GM06990 (cell line): Measurements from ENCODE around the gene S100A4.

Experiments used
- DNase-seq: peaks from one replicate; pipeline ENCODE4 v3.0.0-alpha.2; 2011; ENCODE audit not compliant: insufficient read length; ENCODE audit errors: extremely low read depth
- H3K27me3 ChIP-seq: replicated peaks from 2 replicates; pipeline ENCODE4 v1.6.0; 2011; ENCODE audit warnings: low read length; ENCODE audit not compliant: control insufficient read depth, insufficient read depth
- H3K36me3 ChIP-seq: 2 replicates; pipeline ENCODE4 v1.5.1; 2011; ENCODE audit warnings: low read length; ENCODE audit not compliant: control insufficient read depth, insufficient read depth
- H3K4me3 ChIP-seq: replicated peaks from 2 replicates; pipeline ENCODE4 v1.5.1; 2011; ENCODE audit warnings: low read depth, mild to moderate bottlenecking, control low read depth, low read length
- TF ChIP-seq, protein P1 (sequence below): IDR thresholded peaks from 2 replicates; pipeline ENCODE4 v1.5.1; 2011; ENCODE audit warnings: low read length, control low read depth, mild to moderate bottlenecking, inconsistent platforms; ENCODE audit not compliant: insufficient read depth, poor library complexity, severe bottlenecking

S100A4 gene

DNA sequence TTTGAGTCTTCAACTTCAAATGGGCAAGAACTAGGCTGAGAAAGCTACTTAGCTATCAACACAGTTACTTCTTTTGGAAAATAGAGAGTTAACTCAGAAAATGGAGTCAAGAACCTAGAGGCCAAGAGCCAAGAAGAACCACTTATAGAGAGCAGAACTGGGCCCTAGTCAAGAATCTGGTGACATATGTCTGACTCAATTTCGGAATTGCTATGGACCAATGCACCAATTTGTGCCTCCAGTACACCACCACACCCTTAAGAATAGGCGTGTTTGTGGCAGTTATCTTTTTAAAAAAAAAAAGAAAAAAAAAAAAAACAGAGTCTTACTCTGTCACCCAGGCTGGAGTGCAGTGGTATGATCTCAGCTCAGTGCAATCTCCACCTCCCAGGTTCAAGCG lies 12.3 kb upstream of the S100A4 start:
- DNase-seq, result no peak
- TF ChIP-seq, protein P1, sequence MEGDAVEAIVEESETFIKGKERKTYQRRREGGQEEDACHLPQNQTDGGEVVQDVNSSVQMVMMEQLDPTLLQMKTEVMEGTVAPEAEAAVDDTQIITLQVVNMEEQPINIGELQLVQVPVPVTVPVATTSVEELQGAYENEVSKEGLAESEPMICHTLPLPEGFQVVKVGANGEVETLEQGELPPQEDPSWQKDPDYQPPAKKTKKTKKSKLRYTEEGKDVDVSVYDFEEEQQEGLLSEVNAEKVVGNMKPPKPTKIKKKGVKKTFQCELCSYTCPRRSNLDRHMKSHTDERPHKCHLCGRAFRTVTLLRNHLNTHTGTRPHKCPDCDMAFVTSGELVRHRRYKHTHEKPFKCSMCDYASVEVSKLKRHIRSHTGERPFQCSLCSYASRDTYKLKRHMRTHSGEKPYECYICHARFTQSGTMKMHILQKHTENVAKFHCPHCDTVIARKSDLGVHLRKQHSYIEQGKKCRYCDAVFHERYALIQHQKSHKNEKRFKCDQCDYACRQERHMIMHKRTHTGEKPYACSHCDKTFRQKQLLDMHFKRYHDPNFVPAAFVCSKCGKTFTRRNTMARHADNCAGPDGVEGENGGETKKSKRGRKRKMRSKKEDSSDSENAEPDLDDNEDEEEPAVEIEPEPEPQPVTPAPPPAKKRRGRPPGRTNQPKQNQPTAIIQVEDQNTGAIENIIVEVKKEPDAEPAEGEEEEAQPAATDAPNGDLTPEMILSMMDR, result no peak

DNA sequence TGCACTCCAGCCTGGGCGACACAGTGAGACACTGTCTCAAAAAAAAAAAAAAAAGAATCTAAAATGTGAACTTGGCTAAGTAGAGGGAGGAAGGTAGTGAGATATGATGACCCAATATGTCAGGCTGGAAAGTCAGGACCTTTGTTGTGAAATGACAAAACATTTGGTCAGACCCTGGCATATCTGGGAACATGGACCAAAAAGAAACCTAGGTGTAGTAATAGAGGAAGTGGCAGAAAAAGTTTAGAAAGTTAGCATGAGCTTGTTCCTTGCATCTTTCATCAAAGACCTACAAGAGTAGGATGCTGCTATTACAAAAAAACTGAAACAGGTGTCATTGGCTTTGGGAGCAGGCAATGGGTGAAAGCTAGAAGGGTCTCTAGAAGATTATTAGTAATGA lies 10.7 kb upstream of the S100A4 start:
- H3K4me3 ChIP-seq, result no peak overlapping the region
- no peak for DNase-seq
- no peaks in the 10 kb centered on the region for H3K27me3 ChIP-seq
- TF ChIP-seq, protein P1, result no peak
- no peaks in the 10 kb centered on the region for H3K36me3 ChIP-seq

More for the DNA sequence above, 12.3 kb upstream of the S100A4 start:
- no peaks in the 10 kb centered on the region for H3K27me3 ChIP-seq
- no peak overlapping the region for H3K4me3 ChIP-seq
- H3K36me3 ChIP-seq, result no peaks in the 10 kb centered on the region

DNA sequence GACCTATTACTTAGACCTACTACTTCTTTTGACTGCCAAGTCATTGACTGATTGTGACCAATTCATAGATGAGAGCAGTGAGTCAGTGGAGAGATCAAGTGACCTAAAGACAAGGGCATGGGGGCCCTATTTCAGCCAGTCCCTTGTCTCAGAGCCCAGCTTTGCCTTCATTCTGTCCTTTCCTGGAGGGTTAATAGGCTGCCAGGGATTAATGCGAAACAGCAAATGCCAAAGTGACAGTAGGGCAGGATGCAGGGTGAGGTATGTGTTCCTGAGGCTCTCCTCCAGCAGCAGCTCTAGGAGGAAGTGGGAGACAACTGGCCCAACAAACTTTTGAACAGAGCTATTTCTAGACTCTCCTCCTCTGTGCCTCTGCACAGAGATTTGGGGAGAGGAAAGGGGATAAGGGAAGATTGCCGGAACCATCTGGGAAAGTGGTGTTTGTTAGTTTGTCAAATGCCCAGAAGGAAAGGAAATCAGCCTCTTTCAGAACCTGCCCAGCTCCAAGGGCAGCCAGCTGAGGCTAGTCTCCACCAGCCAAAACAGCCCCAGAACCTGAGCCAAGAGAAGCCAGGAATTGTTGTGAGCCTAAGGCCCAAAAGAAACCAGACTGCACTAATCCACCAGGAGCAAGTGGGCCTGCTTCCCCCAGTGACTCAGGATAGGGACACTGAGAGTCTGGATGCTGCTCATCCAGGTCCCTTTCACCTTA lies 8.4 kb upstream of the S100A4 start:
- no peak for DNase-seq

DNA sequence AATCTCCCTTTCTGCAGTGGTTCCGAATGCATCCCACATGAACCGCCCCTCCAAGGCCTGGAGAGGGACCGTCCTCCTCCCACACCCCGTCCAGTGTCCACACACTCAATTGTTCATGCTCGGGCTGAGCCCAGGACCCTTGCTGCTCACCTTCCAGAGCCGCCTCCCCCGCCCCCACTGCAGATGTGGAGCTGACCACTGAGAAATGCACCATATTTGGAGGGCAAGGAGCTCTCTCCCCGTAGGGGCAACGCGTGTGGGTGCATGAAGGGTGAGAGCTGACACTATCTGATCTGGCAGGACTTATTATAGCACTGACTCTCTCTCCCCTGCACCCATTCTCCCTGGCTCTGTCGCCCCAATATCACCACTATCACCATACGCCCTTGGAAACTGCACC lies 7.5 kb upstream of the S100A4 start:
- TF ChIP-seq, protein P1, result no peak
- no peak for DNase-seq
- Histone ChIP-seq H3K36me3 (no peaks in the 10 kb centered on the region), H3K27me3 (no peaks in the 10 kb centered on the region; the same call in 1 of the 2 replicates), H3K4me3 (no peak overlapping the region)

More for the DNA sequence above, 8.4 kb upstream of the S100A4 start:
- TF ChIP-seq, protein P1, result no peak
- Histone ChIP-seq H3K36me3 (no peaks in the 10 kb centered on the region), H3K4me3 (no peak overlapping the region), H3K27me3 (no peaks in the 10 kb centered on the region; the same call in 1 of the 2 replicates)

DNA sequence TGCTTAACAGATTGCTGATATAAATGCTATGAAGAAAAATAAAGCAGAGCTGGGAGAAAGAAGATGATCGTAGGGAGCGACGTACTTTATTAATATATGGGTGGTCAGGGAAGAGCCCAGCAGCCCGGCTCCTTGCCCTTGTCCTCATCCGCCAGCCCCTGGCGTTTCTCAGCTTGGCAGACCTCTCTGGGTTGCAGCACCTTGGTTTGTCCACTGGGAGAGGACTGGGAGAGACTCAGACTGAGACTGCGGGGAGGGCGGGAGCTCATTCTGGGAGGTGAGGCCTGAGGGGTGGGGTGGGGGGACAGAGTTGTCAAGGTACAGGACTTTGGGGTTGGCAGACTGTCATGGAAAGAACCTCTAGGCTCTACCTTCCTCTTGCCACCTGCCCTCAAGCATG lies 6.7 kb upstream of the S100A4 start:
- TF ChIP-seq, protein P1, result no peak
- DNase-seq, result no peak
- Histone ChIP-seq H3K4me3 (no peak overlapping the region), H3K36me3 (no peaks in the 10 kb centered on the region), H3K27me3 (no peaks in the 10 kb centered on the region; the same call in 1 of the 2 replicates)
